Smooth muscle cell (in vitro differentiated cells): ENCODE results near the gene ITCH. TPM values are rescaled to one million over a fixed set of nuclear protein-coding genes. Genes with fewer than 3 reads are reported as not detected.
"Not testable (repeated sequence)": the region's sequence is repeated elsewhere in the genome, so short reads cannot be mapped to it uniquely, and the experiment has no call there.

ENCODE experiments used
- DNase-seq: peaks from one replicate; lab custom pipeline; 2025; ENCODE audit not compliant: unreplicated experiment; lab: John Stamatoyannopoulos, UW
- H2AFZ ChIP-seq: fragments of 200-600 bp; sonication (generic); 2 replicates; pipeline ENCODE4 v1.6.0; 2016; ENCODE audit warnings: antibody characterized with exemption, low read depth, mild to moderate bottlenecking
- H3F3A ChIP-seq: fragments of 200-600 bp; sonication (generic); 2 replicates; pipeline ENCODE4 v1.6.0; 2017; ENCODE audit warnings: antibody characterized with exemption, low read depth
- H3K27ac ChIP-seq: fragments of 200-600 bp; sonication (generic); 2 replicates; pipeline ENCODE4 v1.5.1; 2016; ENCODE audit warnings: low read depth, mild to moderate bottlenecking
- H3K27me3 ChIP-seq: fragments of 200-600 bp; sonication (generic); 2 replicates; pipeline ENCODE4 v1.6.1; 2016; ENCODE audit warnings: low read depth, mild to moderate bottlenecking
- H3K36me3 ChIP-seq: fragments of 200-600 bp; sonication (generic); 2 replicates; pipeline ENCODE4 v1.5.1; 2016; ENCODE audit warnings: low read depth
- H3K4me1 ChIP-seq: fragments of 200-600 bp; sonication (generic); 2 replicates; pipeline ENCODE4 v1.5.1; 2016; ENCODE audit warnings: low read depth
- H3K4me2 ChIP-seq: fragments of 200-600 bp; sonication (generic); 2 replicates; pipeline ENCODE4 v1.6.0; 2016; ENCODE audit warnings: mild to moderate bottlenecking
- H3K4me3 ChIP-seq: fragments of 200-600 bp; sonication (generic); 2 replicates; pipeline ENCODE4 v1.5.1; 2016; ENCODE audit warnings: mild to moderate bottlenecking
- H3K79me2 ChIP-seq: fragments of 200-600 bp; sonication (generic); 2 replicates; pipeline ENCODE4 v1.6.0; 2016; ENCODE audit warnings: low read depth, mild to moderate bottlenecking
- H3K9ac ChIP-seq: fragments of 200-600 bp; sonication (generic); 2 replicates; pipeline ENCODE4 v1.6.0; 2016; ENCODE audit warnings: low read depth
- H3K9me3 ChIP-seq: fragments of 200-600 bp; sonication (generic); replicated peaks from 2 replicates; pipeline ENCODE4 v1.5.1; 2016; ENCODE audit warnings: low read depth
- H4K20me1 ChIP-seq: fragments of 200-600 bp; sonication (generic); 2 replicates; pipeline ENCODE4 v1.6.0; 2016; ENCODE audit warnings: low read depth
- WGBS: methylation state at CpG from one replicate; pipeline ENCODE4 v1.1.7; 2016; ENCODE audit warnings: low lambda C conversion rate; 5-methylcytosine and 5-hydroxymethylcytosine counted together
- polyA plus RNA-seq: library from polyadenylated mRNA; unstranded; fragments of >200 nt; fragmentation: Nextera tagmentation; extraction: Ambion mirVana; gene quantifications from 2 replicates; pipeline ENCODE4 v1.2.1, GENCODE V29; 2016
- total RNA-seq: library from RNA; depleted of rRNA; stranded (reverse); fragments of >200 nt; gene quantifications from 2 replicates; pipeline ENCODE4 v1.2.3, GENCODE V29; 2014
- TF ChIP-seq, protein P1 (sequence below): fragments of 200-600 bp; sonication (generic); IDR thresholded peaks from 2 replicates; pipeline ENCODE4 v1.5.1; 2017; ENCODE audit warnings: borderline replicate concordance, mild to moderate bottlenecking, antibody characterized with exemption; ENCODE audit not compliant: insufficient read depth, poor library complexity, severe bottlenecking

The ITCH gene
- total and polyA plus RNA-seq, 2 experiments from 2014 or later, result 21.9 to 96.7 TPM

GRCh38 chr20:34410336-34410735, 47.3 kb downstream of the ITCH start:
- H3K36me3 ChIP-seq, result peaks cover 36% of the 10 kb centered on the region
- no peak overlapping the region for H3K9ac ChIP-seq
- H3K4me2 ChIP-seq, result no peak overlapping the region
- WGBS, result 96% methylated on average over 6 of the region's 6 CpGs
- H3K27me3 ChIP-seq, result no peaks in the 10 kb centered on the region
- H3K4me1 ChIP-seq, result no peaks in the 10 kb centered on the region
- H2AFZ ChIP-seq, result no peak overlapping the region
- H4K20me1 ChIP-seq, result peaks cover 97% of the 10 kb centered on the region
- no peak overlapping the region for H3K27ac ChIP-seq
- TF ChIP-seq, protein P1, sequence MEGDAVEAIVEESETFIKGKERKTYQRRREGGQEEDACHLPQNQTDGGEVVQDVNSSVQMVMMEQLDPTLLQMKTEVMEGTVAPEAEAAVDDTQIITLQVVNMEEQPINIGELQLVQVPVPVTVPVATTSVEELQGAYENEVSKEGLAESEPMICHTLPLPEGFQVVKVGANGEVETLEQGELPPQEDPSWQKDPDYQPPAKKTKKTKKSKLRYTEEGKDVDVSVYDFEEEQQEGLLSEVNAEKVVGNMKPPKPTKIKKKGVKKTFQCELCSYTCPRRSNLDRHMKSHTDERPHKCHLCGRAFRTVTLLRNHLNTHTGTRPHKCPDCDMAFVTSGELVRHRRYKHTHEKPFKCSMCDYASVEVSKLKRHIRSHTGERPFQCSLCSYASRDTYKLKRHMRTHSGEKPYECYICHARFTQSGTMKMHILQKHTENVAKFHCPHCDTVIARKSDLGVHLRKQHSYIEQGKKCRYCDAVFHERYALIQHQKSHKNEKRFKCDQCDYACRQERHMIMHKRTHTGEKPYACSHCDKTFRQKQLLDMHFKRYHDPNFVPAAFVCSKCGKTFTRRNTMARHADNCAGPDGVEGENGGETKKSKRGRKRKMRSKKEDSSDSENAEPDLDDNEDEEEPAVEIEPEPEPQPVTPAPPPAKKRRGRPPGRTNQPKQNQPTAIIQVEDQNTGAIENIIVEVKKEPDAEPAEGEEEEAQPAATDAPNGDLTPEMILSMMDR, result no peak
- H3F3A ChIP-seq, result no peaks in the 10 kb centered on the region
- H3K9me3 ChIP-seq, result no peaks in the 10 kb centered on the region
- no peak overlapping the region for H3K4me3 ChIP-seq
- H3K79me2 ChIP-seq, result peaks cover 92% of the 10 kb centered on the region
- no peak for DNase-seq

DNA sequence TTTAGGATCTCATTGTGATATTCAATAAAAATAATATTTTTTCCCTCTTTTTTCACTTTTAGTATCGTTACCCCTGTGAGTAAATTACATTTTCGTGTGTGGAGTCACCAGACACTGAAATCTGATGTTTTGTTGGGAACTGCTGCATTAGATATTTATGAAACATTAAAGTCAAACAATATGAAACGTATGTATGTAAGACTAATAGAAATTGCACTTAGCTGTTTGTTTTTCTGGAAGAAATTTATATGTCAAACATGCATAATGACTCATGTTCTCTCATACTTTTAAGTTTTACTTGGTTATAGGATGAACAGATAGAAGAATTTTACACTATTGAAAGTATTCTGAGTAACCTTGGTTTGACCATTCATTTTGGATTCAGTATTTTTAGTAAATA, 49.4 kb downstream of the ITCH start:
- H2AFZ ChIP-seq, result no peak overlapping the region
- no peak overlapping the region for H3K4me3 ChIP-seq
- no peak overlapping the region for H3K4me2 ChIP-seq
- peaks cover 42% of the 10 kb centered on the region for H3K36me3 ChIP-seq
- TF ChIP-seq, protein P1, result no peak
- H4K20me1 ChIP-seq, result peaks cover 91% of the 10 kb centered on the region
- no peaks in the 10 kb centered on the region for H3K9me3 ChIP-seq
- no peaks in the 10 kb centered on the region for H3K27me3 ChIP-seq
- WGBS, result 96% methylated on average over 3 of the region's 3 CpGs
- no peak overlapping the region for H3K27ac ChIP-seq
- H3K9ac ChIP-seq, result no peak overlapping the region
- no peak for DNase-seq
- H3K79me2 ChIP-seq, result peaks cover 79% of the 10 kb centered on the region
- no peaks in the 10 kb centered on the region for H3F3A ChIP-seq
- no peaks in the 10 kb centered on the region for H3K4me1 ChIP-seq

DNA sequence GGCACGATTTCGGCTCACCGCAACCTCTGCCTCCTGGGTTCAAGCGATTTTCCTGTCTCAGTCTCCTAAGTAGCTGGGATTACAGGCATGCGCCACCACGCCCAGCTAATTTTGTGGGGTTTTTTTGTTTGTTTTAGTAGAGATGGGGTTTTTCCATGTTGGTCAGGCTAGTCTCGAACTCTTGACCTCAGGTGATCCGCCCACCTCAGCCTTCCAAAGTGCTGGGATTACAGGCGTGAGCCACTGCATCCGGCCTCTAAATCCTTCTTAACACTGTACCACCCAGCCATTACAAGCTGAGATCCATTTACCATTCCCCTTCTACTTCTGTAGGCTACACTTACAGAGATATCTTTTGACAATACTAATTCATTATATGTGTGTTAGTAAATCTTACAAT, 51.5 kb downstream of the ITCH start:
- H3K9me3 ChIP-seq, H3K4me1 ChIP-seq, H3K4me2 ChIP-seq, H3K4me3 ChIP-seq, H3K27ac ChIP-seq, H2AFZ ChIP-seq, DNase-seq, H3K27me3 ChIP-seq, H3K9ac ChIP-seq, H3F3A ChIP-seq: not testable (repeated sequence)
- Histone ChIP-seq H3K79me2 (peaks cover 76% of the 10 kb centered on the region), H3K36me3 (peaks cover 31% of the 10 kb centered on the region), H4K20me1 (peaks cover 88% of the 10 kb centered on the region)
- 96% methylated on average over 10 of the region's 10 CpGs for WGBS

- no peak overlapping the region for H3K27ac ChIP-seq
- H3K4me1 ChIP-seq, result no peaks in the 10 kb centered on the region
- H3K9me3 ChIP-seq, result no peaks in the 10 kb centered on the region
- TF ChIP-seq, protein P1, result no peak
- no peaks in the 10 kb centered on the region for H3K27me3 ChIP-seq
- no peaks in the 10 kb centered on the region for H3F3A ChIP-seq
- peaks cover 88% of the 10 kb centered on the region for H4K20me1 ChIP-seq
- DNase-seq, result no peak
- no peak overlapping the region for H2AFZ ChIP-seq
- H3K36me3 ChIP-seq, result peaks cover 31% of the 10 kb centered on the region
- no peak overlapping the region for H3K4me2 ChIP-seq
- WGBS, result 98% methylated on average over 3 of the region's 3 CpGs
- H3K9ac ChIP-seq, result no peak overlapping the region
- peaks cover 77% of the 10 kb centered on the region for H3K79me2 ChIP-seq
- H3K4me3 ChIP-seq, result no peak overlapping the region
These were observed 52.0 kb downstream of the ITCH start for GRCh38 chr20:34415079-34415478.
